ENCODE measurements around the gene TCTA. TPM values are rescaled to one million over a fixed set of nuclear protein-coding genes. Genes with fewer than 3 reads are reported as not detected.

Gene TCTA
- total RNA-seq, 3 donors from 2014 or later (not counting 1 experiment from before 2014, with no cell fraction given) = 35.4 to 40.7 (median 36.7) TPM

DNA sequence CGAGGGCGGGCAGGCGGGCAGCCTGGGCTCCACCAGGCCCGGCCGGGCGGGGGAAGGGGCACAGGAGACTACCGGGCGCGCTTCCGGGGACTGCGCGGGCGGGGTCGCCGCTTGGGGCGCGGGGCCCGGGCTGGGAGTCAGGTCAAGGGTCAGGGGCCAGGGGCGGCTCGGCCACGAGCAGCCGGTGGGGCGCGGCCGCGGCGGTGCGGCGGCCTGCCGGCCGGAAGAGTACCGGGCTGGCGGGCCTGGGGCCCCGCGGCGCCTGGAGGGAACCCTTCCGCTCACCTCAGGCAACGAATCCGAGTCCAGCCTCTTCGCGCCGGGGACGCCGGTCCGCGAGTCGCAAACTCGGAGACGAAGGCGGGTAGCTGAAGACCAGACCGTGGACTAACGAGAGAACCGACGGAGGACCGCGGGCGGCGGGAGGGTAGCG is 672 bp upstream of the TCTA start:
- Mint-ChIP-seq H3K4me1 (peaks cover 66 to 70% of the 10 kb centered on the region in 2 donors), H3K27me3 (ENCODE audit: low read depth in 2 of 2) (no peaks in the 10 kb centered on the region), H3K4me3 (peak overlapping the region; percentile 91), H3K27ac (peak overlapping the region; percentile 97 to 99), H3K9me3 (no peaks in the 10 kb centered on the region), H3K36me3 (no peaks in the 10 kb centered on the region)
- intact Hi-C loops (cut with micrococcal nuclease) = no loop called here
- peak; percentile 66 to 71 for DNase-seq
- peak overlapping the region; percentile 89 for H3K27ac ChIP-seq (ENCODE audit: low read length)
- WGBS (ENCODE audit: insufficient coverage) = under 1% methylated on average over 59 of the region's 59 CpGs
- H3K36me3 ChIP-seq (ENCODE audit: control insufficient read depth, insufficient read depth, low read length) = peaks cover 6% of the 10 kb centered on the region
- peak; percentile 11 to 31 (median 17) for ATAC-seq
- H3K4me3 ChIP-seq (ENCODE audit: low read length) = peak overlapping the region; percentile 66
- H3K4me1 ChIP-seq (ENCODE audit: control insufficient read depth, insufficient read depth, low read length) = peaks cover 68% of the 10 kb centered on the region
- no peaks in the 10 kb centered on the region for H3K27me3 ChIP-seq (ENCODE audit: control insufficient read depth, insufficient read depth, low read length)
- TF ChIP-seq, protein P1, sequence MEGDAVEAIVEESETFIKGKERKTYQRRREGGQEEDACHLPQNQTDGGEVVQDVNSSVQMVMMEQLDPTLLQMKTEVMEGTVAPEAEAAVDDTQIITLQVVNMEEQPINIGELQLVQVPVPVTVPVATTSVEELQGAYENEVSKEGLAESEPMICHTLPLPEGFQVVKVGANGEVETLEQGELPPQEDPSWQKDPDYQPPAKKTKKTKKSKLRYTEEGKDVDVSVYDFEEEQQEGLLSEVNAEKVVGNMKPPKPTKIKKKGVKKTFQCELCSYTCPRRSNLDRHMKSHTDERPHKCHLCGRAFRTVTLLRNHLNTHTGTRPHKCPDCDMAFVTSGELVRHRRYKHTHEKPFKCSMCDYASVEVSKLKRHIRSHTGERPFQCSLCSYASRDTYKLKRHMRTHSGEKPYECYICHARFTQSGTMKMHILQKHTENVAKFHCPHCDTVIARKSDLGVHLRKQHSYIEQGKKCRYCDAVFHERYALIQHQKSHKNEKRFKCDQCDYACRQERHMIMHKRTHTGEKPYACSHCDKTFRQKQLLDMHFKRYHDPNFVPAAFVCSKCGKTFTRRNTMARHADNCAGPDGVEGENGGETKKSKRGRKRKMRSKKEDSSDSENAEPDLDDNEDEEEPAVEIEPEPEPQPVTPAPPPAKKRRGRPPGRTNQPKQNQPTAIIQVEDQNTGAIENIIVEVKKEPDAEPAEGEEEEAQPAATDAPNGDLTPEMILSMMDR (IDR thresholded peaks at IDR 0.05) = no peak
- H3K9me3 ChIP-seq (ENCODE audit: control insufficient read depth, insufficient read depth, low read length) = no peaks in the 10 kb centered on the region

DNA sequence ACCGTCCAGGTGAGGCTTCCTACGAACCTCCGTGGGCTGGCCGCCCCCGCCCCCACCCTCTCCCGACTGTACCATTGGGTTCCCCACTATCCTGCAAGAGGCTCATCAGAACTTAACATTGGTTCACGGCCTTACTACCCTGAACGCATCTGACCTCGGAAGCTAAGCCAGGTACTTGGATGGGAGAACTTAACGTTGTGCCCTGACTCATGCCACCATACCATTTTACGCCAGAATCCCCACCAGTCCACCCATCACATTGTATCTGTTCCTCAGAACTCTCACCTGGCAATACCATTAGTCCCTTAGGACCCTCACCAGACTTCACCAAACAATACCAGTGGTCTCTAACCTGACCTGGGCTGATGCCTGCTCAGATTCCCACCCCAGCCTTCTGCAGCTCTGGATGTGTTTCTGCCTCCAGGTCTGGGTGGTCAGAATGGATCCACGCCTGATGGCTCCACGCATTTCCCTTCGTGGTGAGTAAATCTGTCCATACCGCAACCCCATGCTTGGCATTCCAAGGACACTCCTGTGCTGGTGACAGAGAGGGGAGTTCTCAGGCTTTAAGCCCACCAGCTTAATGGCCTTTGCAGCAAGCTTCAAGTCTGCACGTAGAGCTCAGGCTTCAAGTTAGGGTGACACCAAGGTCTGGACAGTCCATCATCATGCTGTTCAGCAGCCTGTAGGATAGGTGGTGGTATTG is 562 bp downstream of the TCTA start:
- peaks cover 70% of the 10 kb centered on the region for H3K4me1 ChIP-seq (ENCODE audit: control insufficient read depth, insufficient read depth, low read length)
- WGBS (ENCODE audit: insufficient coverage) = 27% methylated on average over 16 of the region's 16 CpGs
- Mint-ChIP-seq H3K9me3 (no peaks in the 10 kb centered on the region), H3K4me1 (peaks cover 64 to 70% of the 10 kb centered on the region in 2 donors), H3K27me3 (ENCODE audit: low read depth in 2 of 2) (no peaks in the 10 kb centered on the region), H3K36me3 (no peaks in the 10 kb centered on the region), H3K27ac (peak overlapping the region; percentile 97 to 99), H3K4me3 (peak overlapping the region; percentile 88)
- peak overlapping the region; percentile 90 for H3K27ac ChIP-seq (ENCODE audit: low read length)
- no peak for ATAC-seq
- peaks cover 6% of the 10 kb centered on the region for H3K36me3 ChIP-seq (ENCODE audit: control insufficient read depth, insufficient read depth, low read length)
- intact Hi-C loops (cut with micrococcal nuclease) = loop anchor here (1.0 to 2.0 kb wide), 3 partner anchors 17 to 318 kb away; partner anchors contain the start of genes NICN1, QRICH1 and USP4
- H3K4me3 ChIP-seq (ENCODE audit: low read length) = peak overlapping the region; percentile 77
- TF ChIP-seq, protein P1 (IDR thresholded peaks at IDR 0.05) = no peak
- H3K9me3 ChIP-seq (ENCODE audit: control insufficient read depth, insufficient read depth, low read length) = no peaks in the 10 kb centered on the region
- no peaks in the 10 kb centered on the region for H3K27me3 ChIP-seq (ENCODE audit: control insufficient read depth, insufficient read depth, low read length)
- DNase-seq = no peak

DNA sequence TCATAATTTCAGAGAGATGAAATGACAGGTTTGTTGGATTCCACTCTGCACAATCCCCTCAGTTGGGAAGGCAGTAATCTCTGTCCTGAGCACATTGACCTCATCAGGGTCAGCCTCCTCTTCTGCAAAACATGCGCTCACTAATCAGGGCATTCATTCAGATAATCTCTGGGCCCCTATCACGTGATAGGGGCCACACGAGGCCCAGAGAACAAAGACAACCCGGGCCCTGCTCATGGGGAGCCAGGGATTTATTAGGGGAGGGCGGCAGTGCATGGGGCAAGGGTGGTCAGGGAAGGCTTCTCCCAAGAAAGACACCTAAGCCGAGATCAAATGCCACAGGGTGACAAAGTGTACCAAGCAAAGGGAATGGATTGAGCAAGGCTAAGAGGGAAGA is 1.1 kb downstream of the TCTA start:
- H3K4me1 ChIP-seq (ENCODE audit: control insufficient read depth, insufficient read depth, low read length) = peaks cover 72% of the 10 kb centered on the region
- H3K27me3 ChIP-seq (ENCODE audit: control insufficient read depth, insufficient read depth, low read length) = no peaks in the 10 kb centered on the region
- H3K27ac ChIP-seq (ENCODE audit: low read length) = peak overlapping the region; percentile 90
- H3K4me3 Mint-ChIP-seq = peak overlapping the region; percentile 40
- H3K4me3 ChIP-seq (ENCODE audit: low read length) = no peak overlapping the region
- H3K36me3 ChIP-seq (ENCODE audit: control insufficient read depth, insufficient read depth, low read length) = peaks cover 6% of the 10 kb centered on the region
- H3K9me3 Mint-ChIP-seq = no peaks in the 10 kb centered on the region
- H3K27me3 Mint-ChIP-seq (ENCODE audit: low read depth in 2 of 2) = no peaks in the 10 kb centered on the region
- H3K36me3 Mint-ChIP-seq = no peaks in the 10 kb centered on the region
- WGBS (ENCODE audit: insufficient coverage) = 96% methylated on average over 6 of the region's 6 CpGs
- ATAC-seq = no peak
- intact Hi-C loops (cut with micrococcal nuclease) = loop anchor here (2.0 kb wide), 1 partner anchor 319 kb away; the partner anchor contains the start of gene QRICH1
- H3K4me1 Mint-ChIP-seq = peaks cover 63 to 71% of the 10 kb centered on the region in 2 donors
- TF ChIP-seq, protein P1 (IDR thresholded peaks at IDR 0.05) = no peak
- H3K9me3 ChIP-seq (ENCODE audit: control insufficient read depth, insufficient read depth, low read length) = no peaks in the 10 kb centered on the region
- DNase-seq = no peak
- H3K27ac Mint-ChIP-seq = peak overlapping the region; percentile 97 to 99

Measured in natural killer cell (primary cell).